Vagina (tissue), 2 donors: ENCODE data around the gene DUS4L.

ENCODE experiments used
- CTCF ChIP-seq, 3 experiments: fragments of 450-650 bp in 2 of 3; fragments of 200-600 bp in 1 of 3; sonication (generic) in 1 of 3; IDR thresholded peaks; one replicate each; pipeline ENCODE4 v1.5.1; 2017 to 2019; ENCODE audit warnings: antibody characterized with exemption in 3 of 3, mild to moderate bottlenecking in 2 of 3, moderate library complexity in 2 of 3
- POLR2A ChIP-seq, 2 donors: fragments of 450-650 bp; IDR thresholded peaks; one replicate each; pipeline ENCODE4 v1.6.1; 2017; ENCODE audit warnings: antibody characterized with exemption in 2 of 2, mild to moderate bottlenecking in 2 of 2, moderate library complexity in 2 of 2
- POLR2AphosphoS5 ChIP-seq, 2 donors: sonication (generic); formaldehyde crosslinking; IDR thresholded peaks; one replicate each; pipeline ENCODE4 v1.9.0; 2017; ENCODE audit warnings: antibody characterized with exemption in 2 of 2, mild to moderate bottlenecking in 2 of 2, low read depth in 1 of 2; ENCODE audit not compliant: insufficient read depth in 1 of 2

GRCh38 chr7:107594961-107595737 lies 31.4 kb downstream of the DUS4L start:
- TF ChIP-seq CTCF (IDR thresholded peaks at IDR 0.05) (no peak), POLR2A (IDR thresholded peaks at IDR 0.05) (no peak), POLR2AphosphoS5 (IDR thresholded peaks at IDR 0.05; ENCODE audit: insufficient read depth in 1 of 2, low read depth in 1 of 2) (peak in 1 of 2 donors; percentile 77)
